Measurements from ENCODE around the gene ZNF559.

The ZNF559 gene

DNA sequence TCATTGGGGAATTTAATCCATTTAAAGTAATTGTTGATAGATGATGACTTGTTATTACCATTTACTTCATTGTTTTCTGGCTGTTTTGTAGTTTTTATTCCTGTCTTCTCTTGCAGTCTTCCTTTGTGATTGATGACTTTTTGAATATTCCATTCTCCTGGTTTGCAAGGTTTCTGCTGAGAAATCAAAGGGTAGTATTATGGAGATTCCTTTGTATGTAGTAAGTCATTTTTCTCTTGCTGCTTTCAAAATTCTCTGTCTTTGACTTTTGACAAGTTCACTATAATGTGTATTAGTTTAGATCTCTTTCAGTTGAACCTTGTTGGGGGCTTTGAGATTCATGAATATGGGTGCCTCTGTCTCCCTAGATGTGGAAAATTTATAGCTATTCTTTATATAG lies 6.0 kb downstream of the ZNF559 start:
- no peak for ATAC-seq (ENCODE audit: low read depth)
- Histone ChIP-seq H3K27me3 (ENCODE audit: insufficient read depth, poor library complexity, severe bottlenecking) (no peaks in the 10 kb centered on the region), H3K27ac (ENCODE audit: poor library complexity, severe bottlenecking) (no peak overlapping the region), H3K4me1 (ENCODE audit: insufficient read depth, poor library complexity, severe bottlenecking) (no peaks in the 10 kb centered on the region), H3K9me3 (ENCODE audit: severe bottlenecking) (peaks cover 25% of the 10 kb centered on the region), H3K4me3 (ENCODE audit: severe bottlenecking) (no peak overlapping the region), H3K36me3 (ENCODE audit: low read depth) (peaks cover 22% of the 10 kb centered on the region)
- DNase-seq (ENCODE audit: low spot score), result no peak
- no peak for TF ChIP-seq CTCF (IDR thresholded peaks at IDR 0.05; ENCODE audit: poor library complexity, severe bottlenecking)

DNA sequence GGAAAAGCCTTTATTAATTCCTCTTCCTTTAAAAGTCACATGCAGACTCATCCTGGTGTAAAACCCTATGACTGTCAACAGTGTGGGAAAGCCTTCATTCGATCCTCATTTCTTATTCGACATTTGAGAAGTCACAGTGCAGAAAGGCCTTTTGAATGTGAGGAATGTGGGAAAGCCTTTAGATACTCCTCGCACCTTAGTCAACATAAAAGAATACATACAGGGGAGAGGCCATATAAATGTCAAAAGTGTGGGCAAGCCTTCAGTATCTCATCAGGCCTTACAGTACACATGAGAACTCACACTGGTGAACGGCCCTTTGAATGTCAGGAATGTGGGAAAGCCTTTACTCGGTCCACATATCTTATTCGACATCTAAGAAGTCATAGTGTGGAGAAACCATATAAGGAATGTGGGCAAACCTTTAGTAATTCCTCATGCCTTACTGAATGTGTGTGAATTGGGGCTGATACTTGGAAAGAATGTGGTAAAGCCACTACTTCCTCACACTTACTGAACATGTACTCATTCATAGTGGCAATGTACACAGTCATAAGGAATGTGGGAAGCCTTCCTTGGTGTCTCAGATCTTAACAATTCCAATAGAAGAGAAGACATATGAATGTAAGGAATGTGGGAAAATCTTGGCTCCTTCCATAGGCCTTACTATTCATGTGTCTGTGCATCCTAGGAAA lies 18.8 kb downstream of the ZNF559 start:
- no peak for DNase-seq (ENCODE audit: low spot score)
- peaks cover 24% of the 10 kb centered on the region for H3K36me3 ChIP-seq (ENCODE audit: low read depth)

DNA sequence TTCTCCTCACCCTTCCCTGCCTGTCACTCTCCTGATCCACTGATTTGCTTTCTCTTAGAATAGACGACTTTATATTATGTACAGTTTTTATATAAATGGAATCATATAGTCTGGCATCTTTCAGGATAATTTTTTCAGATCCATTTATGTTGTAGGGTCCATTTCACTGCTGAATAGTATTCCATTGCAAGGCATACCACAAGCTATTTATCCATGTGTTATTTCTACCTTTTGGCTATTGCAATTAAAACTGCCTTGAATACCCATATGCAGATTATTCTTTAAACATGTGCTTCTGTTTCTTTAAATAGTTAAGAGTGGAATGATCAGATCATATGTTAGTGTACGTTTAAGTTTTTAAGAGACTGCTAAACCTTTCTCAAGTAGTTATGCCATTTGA lies 21.0 kb downstream of the ZNF559 start:
- no peak for TF ChIP-seq CTCF (IDR thresholded peaks at IDR 0.05; ENCODE audit: poor library complexity, severe bottlenecking)
- Histone ChIP-seq H3K27me3 (ENCODE audit: insufficient read depth, poor library complexity, severe bottlenecking) (no peaks in the 10 kb centered on the region), H3K27ac (ENCODE audit: poor library complexity, severe bottlenecking) (no peak overlapping the region), H3K36me3 (ENCODE audit: low read depth) (peaks cover 24% of the 10 kb centered on the region), H3K4me3 (ENCODE audit: severe bottlenecking) (no peak overlapping the region), H3K9me3 (ENCODE audit: severe bottlenecking) (peaks cover 26% of the 10 kb centered on the region), H3K4me1 (ENCODE audit: insufficient read depth, poor library complexity, severe bottlenecking) (no peaks in the 10 kb centered on the region)
- DNase-seq (ENCODE audit: low spot score), result no peak
- ATAC-seq (ENCODE audit: low read depth), result no peak

More for the DNA sequence above, 18.8 kb downstream of the ZNF559 start:
- TF ChIP-seq CTCF (IDR thresholded peaks at IDR 0.05; ENCODE audit: poor library complexity, severe bottlenecking), result no peak
- no peak overlapping the region for H3K27ac ChIP-seq (ENCODE audit: poor library complexity, severe bottlenecking)
- ATAC-seq (ENCODE audit: low read depth), result no peak
- no peak overlapping the region for H3K4me3 ChIP-seq (ENCODE audit: severe bottlenecking)
- H3K27me3 ChIP-seq (ENCODE audit: insufficient read depth, poor library complexity, severe bottlenecking), result no peaks in the 10 kb centered on the region
- no peaks in the 10 kb centered on the region for H3K4me1 ChIP-seq (ENCODE audit: insufficient read depth, poor library complexity, severe bottlenecking)
- peaks cover 25% of the 10 kb centered on the region for H3K9me3 ChIP-seq (ENCODE audit: severe bottlenecking)

GRCh38 chr19:9348253-9348652 lies 24.3 kb downstream of the ZNF559 start:
- peaks cover 11% of the 10 kb centered on the region for H3K9me3 ChIP-seq (ENCODE audit: severe bottlenecking)
- H3K27ac ChIP-seq (ENCODE audit: poor library complexity, severe bottlenecking), result no peak overlapping the region
- ATAC-seq (ENCODE audit: low read depth), result no peak
- H3K4me1 ChIP-seq (ENCODE audit: insufficient read depth, poor library complexity, severe bottlenecking), result no peaks in the 10 kb centered on the region
- no peak for DNase-seq (ENCODE audit: low spot score)
- H3K36me3 ChIP-seq (ENCODE audit: low read depth), result no peaks in the 10 kb centered on the region
- no peak overlapping the region for H3K4me3 ChIP-seq (ENCODE audit: severe bottlenecking)
- no peaks in the 10 kb centered on the region for H3K27me3 ChIP-seq (ENCODE audit: insufficient read depth, poor library complexity, severe bottlenecking)
- TF ChIP-seq CTCF (IDR thresholded peaks at IDR 0.05; ENCODE audit: poor library complexity, severe bottlenecking), result no peak

GRCh38 chr19:9348671-9349070 lies 24.7 kb downstream of the ZNF559 start:
- H3K27ac ChIP-seq (ENCODE audit: poor library complexity, severe bottlenecking), result no peak overlapping the region
- H3K9me3 ChIP-seq (ENCODE audit: severe bottlenecking), result peaks cover 9% of the 10 kb centered on the region
- ATAC-seq (ENCODE audit: low read depth), result no peak
- H3K36me3 ChIP-seq (ENCODE audit: low read depth), result no peaks in the 10 kb centered on the region
- no peaks in the 10 kb centered on the region for H3K27me3 ChIP-seq (ENCODE audit: insufficient read depth, poor library complexity, severe bottlenecking)
- H3K4me3 ChIP-seq (ENCODE audit: severe bottlenecking), result no peak overlapping the region
- DNase-seq (ENCODE audit: low spot score), result no peak
- H3K4me1 ChIP-seq (ENCODE audit: insufficient read depth, poor library complexity, severe bottlenecking), result no peaks in the 10 kb centered on the region
- no peak for TF ChIP-seq CTCF (IDR thresholded peaks at IDR 0.05; ENCODE audit: poor library complexity, severe bottlenecking)

Data from RWPE2 (cell line).